ENCODE data around the gene UBL7. TPM values are rescaled to one million over a fixed set of nuclear protein-coding genes. Genes with fewer than 3 reads are reported as not detected.

Gene UBL7
- total and polyA plus RNA-seq, 4 donors = 12.7 to 19.5 (median 18.2) TPM

GRCh38 chr15:74413350-74414080 is 47.4 kb downstream of the UBL7 start:
- no peak overlapping the region for H3K27ac ChIP-seq (ENCODE audit: low read depth in 1 of 2, low read length in 2 of 2)
- WGBS = 91% methylated on average over 9 of the region's 9 CpGs
- no peaks in the 10 kb centered on the region for H3K9me3 ChIP-seq (ENCODE audit: control insufficient read depth in 4 of 4, low read length in 3 of 4)
- no peaks in the 10 kb centered on the region for H3K27me3 ChIP-seq (ENCODE audit: control insufficient read depth in 4 of 4, insufficient read depth in 4 of 4, low read length in 3 of 4)
- no peak for TF ChIP-seq RAD21 (IDR thresholded peaks at IDR 0.05)
- TF ChIP-seq FOXA2 (IDR thresholded peaks at IDR 0.05) = no peak
- no peak for TF ChIP-seq SP1 (IDR thresholded peaks at IDR 0.05)
- no peak for TF ChIP-seq EGR1 (IDR thresholded peaks at IDR 0.05; ENCODE audit: low read depth in 2 of 2)
- TF ChIP-seq TAF1 (conservative IDR thresholded peaks at IDR 0.05) = no peak
- no peak for TF ChIP-seq CTCF (IDR thresholded peaks at IDR 0.05; ENCODE audit: low read depth, low read length, missing input control)
- no peak for TF ChIP-seq REST (IDR thresholded peaks at IDR 0.05)
- TF ChIP-seq ZBTB33 (IDR thresholded peaks at IDR 0.05) = no peak
- no peak for TF ChIP-seq GABPA (IDR thresholded peaks at IDR 0.05 in 1 of 2, conservative IDR thresholded peaks at IDR 0.05 in 1 of 2)
- TF ChIP-seq RXRA (IDR thresholded peaks at IDR 0.05) = no peak
- no peak overlapping the region for H3K9ac ChIP-seq (ENCODE audit: low read depth in 1 of 2, low read length in 2 of 2)
- DNase-seq (ENCODE audit: low spot score) = no peak
- H3K4me1 ChIP-seq (ENCODE audit: control insufficient read depth in 4 of 4, insufficient read depth in 4 of 4, low read length in 3 of 4) = no peaks in the 10 kb centered on the region
- no peak overlapping the region for H3K4me3 ChIP-seq (ENCODE audit: low read depth in 1 of 3, low read length in 3 of 3)
- no peaks in the 10 kb centered on the region for H3K36me3 ChIP-seq (ENCODE audit: control insufficient read depth in 4 of 4, insufficient read depth in 3 of 4, low read depth in 1 of 4, low read length in 3 of 4)

- Histone ChIP-seq H3K4me1 (ENCODE audit: control insufficient read depth in 4 of 4, insufficient read depth in 4 of 4, low read length in 3 of 4) (no peaks in the 10 kb centered on the region), H3K9me3 (ENCODE audit: control insufficient read depth in 4 of 4, low read length in 3 of 4) (no peaks in the 10 kb centered on the region), H3K4me3 (ENCODE audit: low read depth in 1 of 3, low read length in 3 of 3) (no peak overlapping the region), H3K9ac (ENCODE audit: low read depth in 1 of 2, low read length in 2 of 2) (no peak overlapping the region), H3K36me3 (ENCODE audit: control insufficient read depth in 4 of 4, insufficient read depth in 3 of 4, low read depth in 1 of 4, low read length in 3 of 4) (no peaks in the 10 kb centered on the region), H3K27ac (ENCODE audit: low read depth in 1 of 2, low read length in 2 of 2) (no peak overlapping the region), H3K27me3 (ENCODE audit: control insufficient read depth in 4 of 4, insufficient read depth in 4 of 4, low read length in 3 of 4) (no peaks in the 10 kb centered on the region)
- TF ChIP-seq ZBTB33 (IDR thresholded peaks at IDR 0.05) (no peak), FOXA2 (IDR thresholded peaks at IDR 0.05) (no peak), SP1 (IDR thresholded peaks at IDR 0.05) (no peak), EGR1 (IDR thresholded peaks at IDR 0.05; ENCODE audit: low read depth in 2 of 2) (no peak), RAD21 (IDR thresholded peaks at IDR 0.05) (no peak), REST (IDR thresholded peaks at IDR 0.05) (no peak)
- DNase-seq (ENCODE audit: low spot score) = no peak
- WGBS = 86% methylated on average over 6 of the region's 6 CpGs
These were observed 48.8 kb downstream of the UBL7 start for GRCh38 chr15:74412159-74412558.
